ENCODE data around the gene APOL1.
"Not testable (repeated sequence)": the region's sequence is repeated elsewhere in the genome, so short reads cannot be mapped to it uniquely, and the experiment has no call there.

The APOL1 gene

GRCh38 chr22:36258701-36259614 is 6.0 kb downstream of the APOL1 start:
- Histone ChIP-seq H3K9me3 (no peaks in the 10 kb centered on the region), H3K4me3 (ENCODE audit: low read depth in 1 of 2, low read length in 1 of 2) (no peak overlapping the region), H3K27ac (peak overlapping the region; percentile 63), H3K36me3 (peaks cover 12% of the 10 kb centered on the region), H3K4me1 (ENCODE audit: control insufficient read depth in 1 of 2, insufficient read depth in 1 of 2, low read depth in 1 of 2, low read length in 1 of 2) (peaks cover 17 to 26% of the 10 kb centered on the region in 2 experiments), H3K27me3 (no peaks in the 10 kb centered on the region)
- no peak for TF ChIP-seq CTCF (IDR thresholded peaks at IDR 0.05)

GRCh38 chr22:36259615-36260300 is 6.8 kb downstream of the APOL1 start:
- peak overlapping the region; percentile 63 for H3K27ac ChIP-seq
- no peak for TF ChIP-seq CTCF (IDR thresholded peaks at IDR 0.05)
- H3K27me3 ChIP-seq = no peaks in the 10 kb centered on the region
- H3K9me3 ChIP-seq = no peaks in the 10 kb centered on the region
- peaks cover 17 to 24% of the 10 kb centered on the region in 2 experiments for H3K4me1 ChIP-seq (ENCODE audit: control insufficient read depth in 1 of 2, insufficient read depth in 1 of 2, low read depth in 1 of 2, low read length in 1 of 2)
- no peak overlapping the region for H3K4me3 ChIP-seq (ENCODE audit: low read depth in 1 of 2, low read length in 1 of 2)
- H3K36me3 ChIP-seq = peaks cover 12% of the 10 kb centered on the region

- not testable (repeated sequence) for H3K9me3 ChIP-seq; H3K4me3 ChIP-seq (ENCODE audit: low read depth in 1 of 2, low read length in 1 of 2); H3K27me3 ChIP-seq; H3K27ac ChIP-seq
- peaks cover 17 to 24% of the 10 kb centered on the region in 2 experiments for H3K4me1 ChIP-seq (ENCODE audit: control insufficient read depth in 1 of 2, insufficient read depth in 1 of 2, low read depth in 1 of 2, low read length in 1 of 2)
- H3K36me3 ChIP-seq = peaks cover 20% of the 10 kb centered on the region
Observed at GRCh38 chr22:36261675-36262074, 8.7 kb downstream of the APOL1 start.

- H3K4me3 ChIP-seq (ENCODE audit: low read depth in 1 of 2, low read length in 1 of 2); H3K27ac ChIP-seq; H3K9me3 ChIP-seq; H3K27me3 ChIP-seq: not testable (repeated sequence)
- H3K4me1 ChIP-seq (ENCODE audit: control insufficient read depth in 1 of 2, insufficient read depth in 1 of 2, low read depth in 1 of 2, low read length in 1 of 2) = peaks cover 17 to 24% of the 10 kb centered on the region in 2 experiments
- peaks cover 17% of the 10 kb centered on the region for H3K36me3 ChIP-seq
Observed at GRCh38 chr22:36262307-36262706, 9.4 kb downstream of the APOL1 start.

GRCh38 chr22:36263216-36263673 is 10.3 kb downstream of the APOL1 start:
- H3K36me3 ChIP-seq; H3K27me3 ChIP-seq; H3K9me3 ChIP-seq; H3K27ac ChIP-seq; H3K4me3 ChIP-seq (ENCODE audit: low read depth in 1 of 2, low read length in 1 of 2): not testable (repeated sequence)
- peaks cover 17 to 21% of the 10 kb centered on the region in 2 experiments for H3K4me1 ChIP-seq (ENCODE audit: control insufficient read depth in 1 of 2, insufficient read depth in 1 of 2, low read depth in 1 of 2, low read length in 1 of 2)

- H3K4me1 ChIP-seq (ENCODE audit: control insufficient read depth in 1 of 2, insufficient read depth in 1 of 2, low read depth in 1 of 2, low read length in 1 of 2) = peaks cover 9 to 12% of the 10 kb centered on the region in 2 experiments
- not testable (repeated sequence) for H3K27ac ChIP-seq; H3K4me3 ChIP-seq (ENCODE audit: low read depth in 1 of 2, low read length in 1 of 2); H3K27me3 ChIP-seq; H3K36me3 ChIP-seq; H3K9me3 ChIP-seq
Observed at GRCh38 chr22:36263886-36264664, 11.1 kb downstream of the APOL1 start.

- TF ChIP-seq CTCF (IDR thresholded peaks at IDR 0.05) = no peak
- no peak overlapping the region for H3K4me3 ChIP-seq (ENCODE audit: low read depth in 1 of 2, low read length in 1 of 2)
Observed at GRCh38 chr22:36267058-36267457, 14.1 kb downstream of the APOL1 start.

More at GRCh38 chr22:36267058-36267457, 14.1 kb downstream of the APOL1 start:
- no peaks in the 10 kb centered on the region for H3K9me3 ChIP-seq
- no peak overlapping the region for H3K27ac ChIP-seq
- H3K27me3 ChIP-seq = peaks cover 11% of the 10 kb centered on the region
- peaks cover 9% of the 10 kb centered on the region for H3K36me3 ChIP-seq
- peaks cover 4 to 7% of the 10 kb centered on the region in 2 experiments for H3K4me1 ChIP-seq (ENCODE audit: control insufficient read depth in 1 of 2, insufficient read depth in 1 of 2, low read depth in 1 of 2, low read length in 1 of 2)

Measured in neutrophil (primary cell).